ENCODE results near the gene LMBR1. TPM values are rescaled to one million over a fixed set of nuclear protein-coding genes. Genes with fewer than 3 reads are reported as not detected.
"Not testable (repeated sequence)": the region's sequence is repeated elsewhere in the genome, so short reads cannot be mapped to it uniquely, and the experiment has no call there.

Gene LMBR1
- total RNA-seq, 5 donors from 2014 or later (not counting 1 experiment from before 2014, with no cell fraction given): 79.1 to 94.8 (median 83.8) TPM

DNA sequence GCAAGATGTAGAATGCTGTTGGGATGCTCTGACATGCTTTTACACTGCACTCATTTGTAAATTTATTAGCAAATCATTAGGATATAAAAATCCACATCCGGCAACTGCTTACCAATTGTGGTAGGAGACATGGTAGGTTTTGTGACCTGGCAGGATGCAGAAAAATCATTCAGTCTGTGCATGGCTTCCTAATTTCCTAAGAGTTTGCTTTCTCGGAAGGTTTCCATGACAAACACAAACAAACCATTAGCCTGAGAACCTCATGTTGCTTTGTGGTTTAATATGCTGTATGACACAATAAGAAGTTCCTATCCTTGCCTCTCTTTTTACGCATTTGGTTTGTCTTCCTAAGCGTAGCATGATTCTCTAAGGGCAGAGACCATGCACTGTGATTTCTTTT, 14.7 kb upstream of the LMBR1 start:
- Mint-ChIP-seq H3K4me3 (no peak overlapping the region), H3K27ac (no peak overlapping the region), H3K9me3 (no peaks in the 10 kb centered on the region), H3K4me1 (peaks cover 10 to 18% (median 16%) of the 10 kb centered on the region in 3 donors), H3K27me3 (peaks cover 6 to 9% of the 10 kb centered on the region in 2 donors), H3K36me3 (no peaks in the 10 kb centered on the region)
- Histone ChIP-seq H3K27me3 (replicated peaks in 1 of 2; ENCODE audit: control insufficient read depth in 2 of 2, extremely low read depth in 1 of 2, insufficient read depth in 2 of 2, low read length in 1 of 2) (peaks cover 0 to 2% of the 10 kb centered on the region in 2 experiments), H3K36me3 (ENCODE audit: control insufficient read depth in 2 of 2, extremely low read depth in 1 of 2, insufficient read depth in 1 of 2, low read length in 1 of 2) (no peaks in the 10 kb centered on the region), H3K4me1 (ENCODE audit: control insufficient read depth in 1 of 2, extremely low read depth in 1 of 2, insufficient read depth in 2 of 2, low read length in 2 of 2) (peaks cover 0 to 16% of the 10 kb centered on the region in 2 experiments), H3K27ac (ENCODE audit: low read length) (no peak overlapping the region), H3K9me3 (no peaks in the 10 kb centered on the region), H3K4me3 (ENCODE audit: control insufficient read depth in 1 of 2, extremely low read depth in 1 of 2, low read length in 1 of 2) (no peak overlapping the region)
- ATAC-seq (replicated peaks in 1 of 4) (no peak), DNase-seq (no peak)
- WGBS (ENCODE audit: insufficient coverage): no CpG with 5 or more reads among the region's 4 CpGs
- POLR2A ChIA-PET: no interaction called here
- CTCF ChIA-PET: interaction anchor here in 1 of 2 donors (0.9 kb wide), 1 partner anchor 66 kb away, joined by 3 read pairs; no protein-coding TSS in a partner anchor

DNA sequence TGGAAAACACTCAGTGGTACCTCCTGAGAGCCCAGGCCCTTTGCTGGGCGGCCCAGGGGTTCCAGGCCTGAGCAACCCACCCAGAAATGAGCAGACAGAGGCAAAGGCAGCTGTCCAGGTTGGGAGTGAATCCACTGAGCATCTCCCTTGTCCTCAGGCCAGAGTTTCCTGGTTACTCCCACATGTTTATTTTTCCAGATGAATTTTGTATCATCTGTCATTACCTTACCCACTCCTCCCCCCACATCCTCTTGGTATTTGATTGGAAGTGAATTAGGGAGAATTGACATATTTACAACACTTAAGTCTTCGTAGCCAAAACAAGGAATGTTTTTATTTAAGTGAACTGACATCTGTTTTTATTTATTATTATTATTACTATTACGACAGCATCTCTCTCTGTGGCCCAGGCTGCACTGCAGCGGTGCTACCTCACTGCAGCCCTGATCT, 13.2 kb upstream of the LMBR1 start:
- Mint-ChIP-seq H3K27ac (no peak overlapping the region), H3K27me3 (peaks cover 3 to 4% of the 10 kb centered on the region in 2 donors), H3K36me3 (no peaks in the 10 kb centered on the region), H3K9me3 (no peaks in the 10 kb centered on the region), H3K4me1 (peaks cover 10 to 22% (median 19%) of the 10 kb centered on the region in 3 donors), H3K4me3 (no peak overlapping the region)
- ATAC-seq (replicated peaks in 1 of 4) (no peak), DNase-seq (no peak)
- 77% methylated on average over 2 of the region's 4 CpGs for WGBS (ENCODE audit: insufficient coverage)
- ChIA-PET CTCF (no interaction called here), POLR2A (interaction anchor here in 1 of 2 donors (0.6 kb wide), 1 partner anchor 252 kb away, joined by 3 read pairs; no protein-coding TSS in a partner anchor)
- Histone ChIP-seq H3K9me3 (no peaks in the 10 kb centered on the region), H3K36me3 (ENCODE audit: control insufficient read depth in 2 of 2, extremely low read depth in 1 of 2, insufficient read depth in 1 of 2, low read length in 1 of 2) (no peaks in the 10 kb centered on the region), H3K4me1 (ENCODE audit: control insufficient read depth in 1 of 2, extremely low read depth in 1 of 2, insufficient read depth in 2 of 2, low read length in 2 of 2) (peaks cover 0 to 16% of the 10 kb centered on the region in 2 experiments), H3K27me3 (replicated peaks in 1 of 2; ENCODE audit: control insufficient read depth in 2 of 2, extremely low read depth in 1 of 2, insufficient read depth in 2 of 2, low read length in 1 of 2) (peaks cover 0 to 2% of the 10 kb centered on the region in 2 experiments), H3K4me3 (ENCODE audit: control insufficient read depth in 1 of 2, extremely low read depth in 1 of 2, low read length in 1 of 2) (no peak overlapping the region), H3K27ac (ENCODE audit: low read length) (no peak overlapping the region)

DNA sequence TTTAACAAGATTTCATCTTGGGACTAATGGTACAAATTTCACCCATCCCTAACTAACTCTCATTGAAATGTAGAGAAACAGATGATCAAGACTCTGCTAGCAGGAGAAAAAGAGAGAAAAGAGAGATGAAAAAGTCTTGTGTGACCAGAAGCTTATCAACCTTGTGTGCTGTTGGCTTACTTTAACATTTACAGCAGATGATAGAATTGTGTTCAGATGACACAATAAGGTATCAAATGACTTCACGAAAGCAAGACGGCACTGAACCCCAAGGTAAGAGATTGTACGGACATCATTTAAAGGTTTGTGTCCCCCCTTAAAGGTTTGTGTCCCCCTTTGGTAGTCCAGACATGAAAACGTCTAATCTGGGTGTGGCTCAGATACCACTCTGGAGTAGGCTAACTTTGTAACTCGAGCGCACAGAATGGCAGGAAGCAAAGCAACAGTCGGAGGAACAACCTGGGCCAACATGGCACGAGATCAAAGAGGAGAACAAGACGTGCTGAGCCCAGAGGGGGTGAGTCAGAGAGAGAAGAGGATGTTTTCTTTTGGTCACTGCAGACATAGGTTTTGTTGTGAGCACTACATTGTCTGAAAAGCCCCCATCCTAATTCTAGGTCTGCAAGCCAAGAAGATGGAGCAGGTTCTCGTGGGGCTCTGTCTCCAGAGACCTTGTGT, 10.4 kb upstream of the LMBR1 start:
- peak in 29 of 35 experiments; percentile 7 to 73 (median 30) for DNase-seq
- Histone ChIP-seq H3K36me3 (ENCODE audit: control insufficient read depth in 2 of 2, extremely low read depth in 1 of 2, insufficient read depth in 1 of 2, low read length in 1 of 2) (no peaks in the 10 kb centered on the region), H3K4me1 (ENCODE audit: control insufficient read depth in 1 of 2, extremely low read depth in 1 of 2, insufficient read depth in 2 of 2, low read length in 2 of 2) (peaks cover 0 to 10% of the 10 kb centered on the region in 2 experiments), H3K9me3 (no peaks in the 10 kb centered on the region), H3K27me3 (replicated peaks in 1 of 2; ENCODE audit: control insufficient read depth in 2 of 2, extremely low read depth in 1 of 2, insufficient read depth in 2 of 2, low read length in 1 of 2) (peaks cover 0 to 2% of the 10 kb centered on the region in 2 experiments), H3K4me3 (ENCODE audit: control insufficient read depth in 1 of 2, extremely low read depth in 1 of 2, low read length in 1 of 2) (no peak overlapping the region), H3K27ac (ENCODE audit: low read length) (no peak overlapping the region)
- Mint-ChIP-seq H3K4me3 (peak overlapping the region in 2 of 3 donors; percentile 20 to 25), H3K4me1 (peaks cover 10 to 18% (median 15%) of the 10 kb centered on the region in 3 donors), H3K9me3 (no peaks in the 10 kb centered on the region), H3K36me3 (no peaks in the 10 kb centered on the region), H3K27ac (peak overlapping the region; percentile 65 to 86), H3K27me3 (peaks cover 3 to 6% of the 10 kb centered on the region in 2 donors)
- ATAC-seq (replicated peaks in 1 of 4): peak; percentile 92 to 98 (median 96)
- ChIA-PET CTCF (interaction anchor here in 1 of 2 donors (0.9 kb wide), 1 partner anchor 10 kb away, joined by 4 read pairs; the partner anchor contains the start of gene LMBR1), POLR2A (no interaction called here)
- 44% methylated on average over 8 of the region's 10 CpGs for WGBS (ENCODE audit: insufficient coverage)

DNA sequence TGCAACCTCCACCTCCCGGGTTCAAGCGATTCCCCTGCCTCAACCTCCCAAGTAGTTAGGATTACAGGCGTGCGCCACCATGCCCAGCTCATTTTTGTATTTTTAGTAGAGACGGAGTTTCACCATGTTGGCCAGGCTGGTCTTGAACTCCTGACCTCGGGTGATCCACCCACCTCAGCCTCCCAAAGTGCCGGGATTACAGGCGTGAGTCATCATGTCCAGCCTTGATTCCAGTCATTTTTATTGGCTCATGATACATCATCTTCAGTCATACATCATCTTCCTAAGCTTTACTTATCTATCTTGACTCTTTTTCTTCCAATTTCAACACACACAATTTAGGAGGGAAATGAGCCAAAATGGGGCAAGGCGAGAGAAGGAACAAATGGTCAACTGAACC, 7.1 kb upstream of the LMBR1 start:
- peaks cover 0 to 15% of the 10 kb centered on the region in 2 experiments for H3K4me1 ChIP-seq (ENCODE audit: control insufficient read depth in 1 of 2, extremely low read depth in 1 of 2, insufficient read depth in 2 of 2, low read length in 2 of 2)
- H3K27ac Mint-ChIP-seq; H3K36me3 ChIP-seq (ENCODE audit: control insufficient read depth in 2 of 2, extremely low read depth in 1 of 2, insufficient read depth in 1 of 2, low read length in 1 of 2); H3K27ac ChIP-seq (ENCODE audit: low read length); H3K27me3 ChIP-seq (replicated peaks in 1 of 2; ENCODE audit: control insufficient read depth in 2 of 2, extremely low read depth in 1 of 2, insufficient read depth in 2 of 2, low read length in 1 of 2); H3K9me3 Mint-ChIP-seq; H3K27me3 Mint-ChIP-seq; CTCF ChIA-PET; POLR2A ChIA-PET; H3K4me3 Mint-ChIP-seq; H3K9me3 ChIP-seq; H3K36me3 Mint-ChIP-seq; H3K4me3 ChIP-seq (ENCODE audit: control insufficient read depth in 1 of 2, extremely low read depth in 1 of 2, low read length in 1 of 2); ATAC-seq (replicated peaks in 1 of 4); DNase-seq: not testable (repeated sequence)
- H3K4me1 Mint-ChIP-seq: peaks cover 14 to 32% (median 32%) of the 10 kb centered on the region in 3 donors
- WGBS (ENCODE audit: insufficient coverage): 65% methylated on average over 7 of the region's 9 CpGs

DNA sequence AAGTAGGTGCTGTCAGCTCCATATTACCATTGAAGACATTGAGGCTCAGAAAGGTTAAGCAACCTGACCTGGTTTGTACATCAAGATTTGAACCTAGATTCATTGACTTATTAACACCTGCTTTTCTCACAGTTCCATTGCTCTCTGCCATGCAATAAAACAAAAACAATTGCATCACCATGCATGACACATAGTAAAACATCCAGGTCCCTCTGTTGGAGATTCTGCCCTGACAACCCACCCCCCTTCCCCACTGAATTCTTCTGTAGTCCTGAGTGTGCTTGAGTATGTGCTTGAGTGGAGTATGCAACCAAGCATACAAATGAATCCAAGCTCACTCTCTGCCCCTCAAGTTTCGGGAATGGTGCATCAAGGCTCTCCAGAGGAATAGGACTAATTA, 6.0 kb upstream of the LMBR1 start:
- Mint-ChIP-seq H3K36me3 (no peaks in the 10 kb centered on the region), H3K27me3 (peaks cover 3 to 6% of the 10 kb centered on the region in 2 donors), H3K27ac (no peak overlapping the region), H3K4me1 (peaks cover 19 to 42% (median 37%) of the 10 kb centered on the region in 3 donors), H3K4me3 (no peak overlapping the region), H3K9me3 (no peaks in the 10 kb centered on the region)
- Histone ChIP-seq H3K27me3 (replicated peaks in 1 of 2; ENCODE audit: control insufficient read depth in 2 of 2, extremely low read depth in 1 of 2, insufficient read depth in 2 of 2, low read length in 1 of 2) (no peaks in the 10 kb centered on the region), H3K9me3 (no peaks in the 10 kb centered on the region), H3K27ac (ENCODE audit: low read length) (no peak overlapping the region), H3K4me1 (ENCODE audit: control insufficient read depth in 1 of 2, extremely low read depth in 1 of 2, insufficient read depth in 2 of 2, low read length in 2 of 2) (peaks cover 0 to 18% of the 10 kb centered on the region in 2 experiments), H3K36me3 (ENCODE audit: control insufficient read depth in 2 of 2, extremely low read depth in 1 of 2, insufficient read depth in 1 of 2, low read length in 1 of 2) (no peaks in the 10 kb centered on the region), H3K4me3 (ENCODE audit: control insufficient read depth in 1 of 2, extremely low read depth in 1 of 2, low read length in 1 of 2) (no peak overlapping the region)
- CTCF ChIA-PET: interaction anchor here in 1 of 2 donors (0.6 kb wide), 2 partner anchors 33 to 499 kb away, joined by 3 to 4 read pairs; no protein-coding TSS in a partner anchor
- POLR2A ChIA-PET: no interaction called here
- WGBS (ENCODE audit: insufficient coverage): 83% methylated on average over 1 of the region's 1 CpG
- no peak for ATAC-seq (replicated peaks in 1 of 4)
- no peak for DNase-seq

DNA sequence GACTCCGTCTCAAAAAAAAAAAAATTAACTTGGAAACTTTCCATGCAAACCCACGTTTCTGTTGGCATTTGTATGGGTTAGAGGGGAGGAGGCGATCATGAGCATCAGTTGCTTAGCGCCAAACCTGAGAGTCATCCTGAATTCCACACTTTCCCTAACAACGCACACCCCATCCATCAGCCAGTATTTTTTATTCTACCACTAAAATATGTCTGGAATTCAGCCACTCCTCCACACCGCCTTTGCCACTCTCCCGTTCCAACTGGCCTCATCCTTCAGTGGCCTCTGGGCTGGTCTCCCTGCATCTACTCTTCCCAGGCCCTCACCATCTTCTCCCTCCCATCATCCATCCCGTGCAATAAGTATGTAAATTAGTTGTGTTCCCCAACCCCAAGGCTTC, 4.7 kb upstream of the LMBR1 start:
- ATAC-seq (replicated peaks in 1 of 4) (no peak), DNase-seq (no peak)
- Histone ChIP-seq H3K4me3 (ENCODE audit: control insufficient read depth in 1 of 2, extremely low read depth in 1 of 2, low read length in 1 of 2) (no peak overlapping the region), H3K27ac (ENCODE audit: low read length) (no peak overlapping the region), H3K36me3 (ENCODE audit: control insufficient read depth in 2 of 2, extremely low read depth in 1 of 2, insufficient read depth in 1 of 2, low read length in 1 of 2) (no peaks in the 10 kb centered on the region), H3K4me1 (ENCODE audit: control insufficient read depth in 1 of 2, extremely low read depth in 1 of 2, insufficient read depth in 2 of 2, low read length in 2 of 2) (peaks cover 3 to 17% of the 10 kb centered on the region in 2 experiments), H3K27me3 (replicated peaks in 1 of 2; ENCODE audit: control insufficient read depth in 2 of 2, extremely low read depth in 1 of 2, insufficient read depth in 2 of 2, low read length in 1 of 2) (no peaks in the 10 kb centered on the region), H3K9me3 (no peaks in the 10 kb centered on the region)
- Mint-ChIP-seq H3K36me3 (no peaks in the 10 kb centered on the region), H3K27ac (no peak overlapping the region), H3K4me3 (no peak overlapping the region), H3K4me1 (peaks cover 8 to 33% (median 27%) of the 10 kb centered on the region in 3 donors), H3K9me3 (no peaks in the 10 kb centered on the region), H3K27me3 (peaks cover 2 to 3% of the 10 kb centered on the region in 2 donors)
- ChIA-PET CTCF (no interaction called here), POLR2A (no interaction called here)
- 100% methylated on average over 2 of the region's 8 CpGs for WGBS (ENCODE audit: insufficient coverage)

Measured in T-cell (primary cell).